T-helper 1 cell treated with Interleukin-12 subunit alpha and Interleukin-12 subunit beta and Interleukin-4 antibody, amounts not matched to agents 30 μg/mL and 1 μg/mL, for 36 hours (primary cell): ENCODE results near the gene THBS4.
"Not testable (repeated sequence)": the region's sequence is repeated elsewhere in the genome, so short reads cannot be mapped to it uniquely, and the experiment has no call there.

Experiments used
- H3K27ac Mint-ChIP-seq: one replicate; pipeline ENCODE4 v1.8.0; 2021; ENCODE audit warnings: mild to moderate bottlenecking, mixed read lengths
- H3K27me3 Mint-ChIP-seq: one replicate; pipeline ENCODE4 v1.8.0; 2021; ENCODE audit warnings: low read depth, mixed read lengths
- H3K36me3 Mint-ChIP-seq: one replicate; pipeline ENCODE4 v1.8.0; 2021; ENCODE audit warnings: low read depth, mixed read lengths
- H3K4me1 Mint-ChIP-seq: one replicate; pipeline ENCODE4 v1.8.0; 2021; ENCODE audit warnings: low read depth, mixed read lengths
- H3K4me3 Mint-ChIP-seq: one replicate; pipeline ENCODE4 v1.8.0; 2021; ENCODE audit warnings: mild to moderate bottlenecking, moderate library complexity, mixed read lengths
- H3K9me3 Mint-ChIP-seq: one replicate; pipeline ENCODE4 v1.8.0; 2021; ENCODE audit warnings: mixed read lengths

The THBS4 gene

DNA sequence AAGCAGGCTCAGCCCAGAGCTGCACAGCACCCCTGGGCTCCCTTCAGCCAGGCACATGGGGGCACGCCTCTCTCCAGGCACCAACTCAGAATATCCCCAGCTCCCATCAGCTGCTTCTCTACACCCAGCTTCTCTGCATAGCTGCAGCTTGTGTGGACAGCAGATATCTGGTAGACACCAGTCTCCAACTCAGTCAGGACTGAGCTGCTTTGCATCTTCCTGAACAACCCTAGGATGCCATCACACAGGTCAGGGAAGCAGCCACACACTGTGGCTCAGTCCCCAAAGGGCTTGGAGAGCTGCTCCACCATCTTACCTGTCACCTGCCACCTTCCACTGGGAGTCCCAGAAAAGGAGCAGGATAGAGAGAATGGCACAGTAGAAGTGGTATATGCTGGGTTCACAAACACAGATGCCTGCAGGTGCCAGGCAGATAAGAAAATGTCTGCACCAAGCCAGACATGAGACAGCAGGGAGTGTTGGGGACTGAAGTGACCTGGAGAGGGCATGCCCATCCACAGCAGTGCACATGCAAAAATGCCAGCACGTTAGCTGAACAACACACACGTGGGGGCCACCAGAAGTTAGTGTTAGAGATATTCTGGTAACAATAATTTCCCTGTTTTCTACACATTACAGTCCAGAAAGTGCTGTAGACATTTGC is 42.0 kb downstream of the THBS4 start:
- Mint-ChIP-seq H3K27ac (no peak overlapping the region), H3K4me3 (no peak overlapping the region), H3K4me1 (no peaks in the 10 kb centered on the region), H3K9me3 (no peaks in the 10 kb centered on the region), H3K36me3 (no peaks in the 10 kb centered on the region), H3K27me3 (no peaks in the 10 kb centered on the region)

DNA sequence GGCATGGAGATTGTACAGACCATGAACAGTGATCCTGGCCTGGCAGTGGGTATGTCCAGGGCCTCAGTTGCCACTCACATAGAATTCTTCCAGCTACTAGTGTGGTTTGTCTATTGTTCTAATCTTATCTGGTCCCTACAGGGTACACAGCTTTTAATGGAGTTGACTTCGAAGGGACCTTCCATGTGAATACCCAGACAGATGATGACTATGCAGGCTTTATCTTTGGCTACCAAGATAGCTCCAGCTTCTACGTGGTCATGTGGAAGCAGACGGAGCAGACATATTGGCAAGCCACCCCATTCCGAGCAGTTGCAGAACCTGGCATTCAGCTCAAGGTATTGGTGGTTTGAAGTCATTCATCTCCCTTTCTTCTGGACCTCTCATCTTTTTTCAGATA is 43.8 kb downstream of the THBS4 start:
- Mint-ChIP-seq H3K36me3 (no peaks in the 10 kb centered on the region), H3K27ac (no peak overlapping the region), H3K9me3 (no peaks in the 10 kb centered on the region)

DNA sequence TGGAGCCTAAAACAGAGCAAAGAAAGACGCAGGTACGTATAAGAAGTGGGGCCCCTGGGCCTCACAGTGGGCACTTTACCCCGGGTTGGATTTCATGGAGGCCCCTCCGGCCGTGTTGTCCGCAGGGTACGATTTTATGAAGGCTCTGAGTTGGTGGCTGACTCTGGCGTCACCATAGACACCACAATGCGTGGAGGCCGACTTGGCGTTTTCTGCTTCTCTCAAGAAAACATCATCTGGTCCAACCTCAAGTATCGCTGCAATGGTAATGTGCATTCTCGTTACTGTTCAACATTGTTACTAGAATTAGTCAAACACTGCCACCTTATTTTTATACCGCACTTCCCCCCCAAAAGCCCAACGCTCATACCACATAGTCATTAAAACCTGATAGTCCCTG is 47.1 kb downstream of the THBS4 start:
- no peaks in the 10 kb centered on the region for H3K9me3 Mint-ChIP-seq
- H3K27me3 Mint-ChIP-seq, result peaks cover 3% of the 10 kb centered on the region
- H3K27ac Mint-ChIP-seq, result no peak overlapping the region
- no peak overlapping the region for H3K4me3 Mint-ChIP-seq
- H3K36me3 Mint-ChIP-seq, result no peaks in the 10 kb centered on the region
- H3K4me1 Mint-ChIP-seq, result peaks cover 7% of the 10 kb centered on the region

More for the DNA sequence above, 43.8 kb downstream of the THBS4 start:
- Mint-ChIP-seq H3K4me3 (no peak overlapping the region), H3K27me3 (no peaks in the 10 kb centered on the region), H3K4me1 (peaks cover 7% of the 10 kb centered on the region)

DNA sequence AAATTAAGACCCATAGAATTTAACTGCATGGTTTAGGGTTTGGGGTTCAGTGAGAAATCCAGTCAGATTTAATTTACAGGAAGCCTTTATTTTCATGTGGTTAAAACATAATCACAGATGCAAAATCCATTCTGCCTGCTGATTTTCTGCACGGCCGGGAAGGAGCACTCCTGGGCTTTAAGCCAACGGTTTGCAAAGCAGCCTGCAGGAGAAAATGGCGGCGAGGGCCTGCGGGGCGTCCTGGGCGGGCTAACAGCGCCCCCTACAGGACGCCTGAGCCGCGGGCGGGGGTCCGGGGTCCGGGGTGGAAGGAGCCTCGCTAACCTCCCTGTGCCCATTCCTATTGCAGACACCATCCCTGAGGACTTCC is 47.6 kb downstream of the THBS4 start:
- Mint-ChIP-seq H3K27me3 (peaks cover 3% of the 10 kb centered on the region), H3K4me3 (peak overlapping the region; percentile 81), H3K36me3 (no peaks in the 10 kb centered on the region), H3K27ac (no peak overlapping the region), H3K4me1 (peaks cover 7% of the 10 kb centered on the region), H3K9me3 (no peaks in the 10 kb centered on the region)

GRCh38 chr5:80083101-80083890 is 48.1 kb downstream of the THBS4 start:
- Mint-ChIP-seq H3K27me3 (peaks cover 3% of the 10 kb centered on the region), H3K9me3 (no peaks in the 10 kb centered on the region), H3K4me3 (peak overlapping the region; percentile 81)

GRCh38 chr5:80090884-80091166 is 55.7 kb downstream of the THBS4 start:
- no peak overlapping the region for H3K27ac Mint-ChIP-seq
- no peak overlapping the region for H3K4me3 Mint-ChIP-seq
- no peaks in the 10 kb centered on the region for H3K27me3 Mint-ChIP-seq
- no peaks in the 10 kb centered on the region for H3K9me3 Mint-ChIP-seq
- H3K4me1 Mint-ChIP-seq, result peaks cover 11% of the 10 kb centered on the region
- peaks cover 4% of the 10 kb centered on the region for H3K36me3 Mint-ChIP-seq

More at GRCh38 chr5:80083101-80083890, 48.1 kb downstream of the THBS4 start:
- Mint-ChIP-seq H3K27ac (peak overlapping the region; percentile 78), H3K4me1 (peaks cover 7% of the 10 kb centered on the region), H3K36me3 (no peaks in the 10 kb centered on the region)

GRCh38 chr5:80091792-80092192 is 56.6 kb downstream of the THBS4 start:
- not testable (repeated sequence) for H3K27me3 Mint-ChIP-seq, H3K27ac Mint-ChIP-seq, H3K36me3 Mint-ChIP-seq, H3K9me3 Mint-ChIP-seq, H3K4me3 Mint-ChIP-seq
- H3K4me1 Mint-ChIP-seq, result peaks cover 11% of the 10 kb centered on the region

DNA sequence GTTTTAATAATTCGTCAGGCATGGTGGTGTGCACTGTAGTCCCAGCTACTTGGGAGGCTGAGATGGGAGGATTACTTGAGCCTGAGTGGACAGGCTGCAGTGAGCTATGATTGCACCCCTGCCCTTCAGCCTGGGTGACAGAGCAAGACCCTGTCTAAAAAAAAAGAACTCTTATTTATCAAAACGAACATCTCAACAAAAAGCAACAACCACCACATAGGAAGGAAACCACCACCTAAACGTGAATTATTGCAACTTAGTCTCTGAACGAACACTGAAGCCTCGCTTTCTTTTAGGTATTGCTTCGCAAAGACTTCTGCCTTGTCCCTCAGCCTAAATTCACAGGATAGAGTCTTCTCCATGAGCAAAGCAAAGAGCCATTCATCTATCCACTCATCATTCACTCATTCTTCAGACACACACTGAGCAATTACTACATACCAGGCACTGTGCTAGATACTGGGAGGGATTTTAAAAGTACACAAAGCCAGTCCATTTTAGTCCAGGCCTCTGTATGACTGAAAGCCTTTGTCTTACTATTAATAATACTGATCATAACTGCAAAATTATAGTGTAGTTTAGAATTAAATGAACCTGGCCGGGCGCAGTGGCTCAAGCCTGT is 57.4 kb downstream of the THBS4 start:
- H3K27ac Mint-ChIP-seq, result peak overlapping the region; percentile 49
- no peaks in the 10 kb centered on the region for H3K27me3 Mint-ChIP-seq
- no peak overlapping the region for H3K4me3 Mint-ChIP-seq
- H3K4me1 Mint-ChIP-seq, result peaks cover 11% of the 10 kb centered on the region
- no peaks in the 10 kb centered on the region for H3K9me3 Mint-ChIP-seq
- H3K36me3 Mint-ChIP-seq, result peaks cover 4% of the 10 kb centered on the region

GRCh38 chr5:80093796-80094195 is 58.6 kb downstream of the THBS4 start:
- no peaks in the 10 kb centered on the region for H3K27me3 Mint-ChIP-seq
- H3K27ac Mint-ChIP-seq, result no peak overlapping the region
- peaks cover 4% of the 10 kb centered on the region for H3K36me3 Mint-ChIP-seq
- peaks cover 11% of the 10 kb centered on the region for H3K4me1 Mint-ChIP-seq
- no peaks in the 10 kb centered on the region for H3K9me3 Mint-ChIP-seq
- H3K4me3 Mint-ChIP-seq, result no peak overlapping the region

DNA sequence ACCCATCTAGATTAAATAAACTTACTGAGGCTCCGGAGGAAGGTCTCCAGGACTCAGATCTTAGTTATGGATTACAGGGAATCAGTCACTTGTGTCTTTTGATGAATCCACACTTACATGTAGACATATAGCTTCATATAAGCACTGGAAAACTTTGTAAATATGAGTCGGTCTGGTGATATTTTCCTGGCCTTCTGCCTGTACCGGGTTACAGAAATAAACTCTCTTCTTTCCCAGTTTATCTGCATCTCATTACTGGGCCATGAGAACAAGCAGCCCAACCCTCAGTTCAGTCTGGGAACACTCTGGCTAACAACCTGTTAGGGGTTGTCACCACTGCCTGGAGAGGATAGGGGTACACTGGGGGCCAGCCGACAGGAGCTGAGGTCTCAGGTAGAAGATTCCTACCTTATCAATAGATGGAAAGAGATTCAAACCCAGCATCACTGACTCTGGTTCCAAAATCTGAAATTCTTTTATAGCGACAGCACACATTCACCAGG is 59.1 kb downstream of the THBS4 start:
- Mint-ChIP-seq H3K4me1 (peaks cover 11% of the 10 kb centered on the region), H3K4me3 (no peak overlapping the region), H3K9me3 (no peaks in the 10 kb centered on the region), H3K27ac (no peak overlapping the region), H3K27me3 (no peaks in the 10 kb centered on the region), H3K36me3 (peaks cover 4% of the 10 kb centered on the region)

GRCh38 chr5:80097451-80097850 is 62.3 kb downstream of the THBS4 start:
- H3K27me3 Mint-ChIP-seq, result no peaks in the 10 kb centered on the region
- no peak overlapping the region for H3K27ac Mint-ChIP-seq
- peaks cover 17% of the 10 kb centered on the region for H3K4me1 Mint-ChIP-seq
- H3K36me3 Mint-ChIP-seq, result peaks cover 6% of the 10 kb centered on the region
- H3K9me3 Mint-ChIP-seq, result no peaks in the 10 kb centered on the region
- H3K4me3 Mint-ChIP-seq, result no peak overlapping the region

GRCh38 chr5:80101993-80102392 is 66.8 kb downstream of the THBS4 start:
- no peak overlapping the region for H3K27ac Mint-ChIP-seq
- H3K36me3 Mint-ChIP-seq, result peaks cover 2% of the 10 kb centered on the region
- H3K27me3 Mint-ChIP-seq, result no peaks in the 10 kb centered on the region
- no peak overlapping the region for H3K4me3 Mint-ChIP-seq
- H3K4me1 Mint-ChIP-seq, result peaks cover 14% of the 10 kb centered on the region
- peaks cover under 1% of the 10 kb centered on the region for H3K9me3 Mint-ChIP-seq

DNA sequence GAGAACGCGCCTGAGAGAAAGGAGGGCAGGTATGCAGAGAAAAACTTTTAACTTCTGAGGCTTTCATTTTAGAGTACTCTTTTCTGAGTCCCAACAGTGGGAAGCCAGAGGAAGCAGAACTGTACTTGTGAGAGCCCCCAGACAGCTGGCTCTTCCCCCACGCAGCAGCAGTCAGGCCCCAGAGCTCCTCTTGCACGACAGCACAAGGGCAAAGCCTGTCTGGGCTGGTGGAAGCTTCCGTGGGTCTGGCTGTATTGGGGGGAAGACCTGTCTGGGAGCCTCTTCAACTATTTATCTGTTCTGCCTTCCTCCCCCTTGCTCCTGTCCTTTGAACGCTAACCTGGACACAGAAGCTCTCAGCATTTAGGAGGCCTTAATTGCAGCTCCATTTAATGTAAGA is 68.2 kb downstream of the THBS4 start:
- Mint-ChIP-seq H3K9me3 (peaks cover 4% of the 10 kb centered on the region), H3K36me3 (peaks cover 3% of the 10 kb centered on the region), H3K4me1 (peaks cover 14% of the 10 kb centered on the region), H3K4me3 (no peak overlapping the region), H3K27ac (no peak overlapping the region), H3K27me3 (no peaks in the 10 kb centered on the region)

GRCh38 chr5:80105698-80106439 is 70.7 kb downstream of the THBS4 start:
- Mint-ChIP-seq H3K27ac (no peak overlapping the region), H3K9me3 (peaks cover 4% of the 10 kb centered on the region), H3K4me1 (peaks cover 14% of the 10 kb centered on the region), H3K27me3 (no peaks in the 10 kb centered on the region), H3K36me3 (peaks cover 3% of the 10 kb centered on the region), H3K4me3 (no peak overlapping the region)
